Ovary (tissue), 9 donors: ENCODE results near the gene SORBS1. TPM values are rescaled to one million over a fixed set of nuclear protein-coding genes. Genes with fewer than 3 reads are reported as not detected.

Source experiments
- DNase-seq, 5 donors: peaks; one replicate each; pipeline ENCODE4 v3.0.0-alpha.2; 2019 to 2020
- H3K27ac ChIP-seq, 2 donors: fragments of 200-600 bp; one replicate each; pipeline versions ENCODE4 v1.5.1 to v1.8.0; 2019 to 2022
- H3K27me3 ChIP-seq: fragments of 200-600 bp; one replicate; pipeline ENCODE4 v1.8.0; 2022
- H3K36me3 ChIP-seq: fragments of 200-600 bp; sonication (generic); one replicate; pipeline ENCODE4 v1.5.1; 2019
- H3K4me1 ChIP-seq: one replicate; pipeline ENCODE4 v1.8.1; 2013; ENCODE audit warnings: mild to moderate bottlenecking, moderate library complexity; ENCODE audit not compliant: insufficient read depth
- H3K4me3 ChIP-seq: fragments of 200-600 bp; sonication (generic); one replicate; pipeline ENCODE4 v1.5.1; 2017
- H3K9me3 ChIP-seq, 2 donors: fragments of 200-600 bp in 1 of 2; sonication (generic) in 1 of 2; one replicate each; pipeline versions ENCODE4 v1.5.1 to v1.8.1; 2013 to 2019; ENCODE audit warnings: mild to moderate bottlenecking in 1 of 2, moderate library complexity in 1 of 2
- EP300 ChIP-seq: sonication (generic); formaldehyde crosslinking; IDR thresholded peaks from one replicate; pipeline ENCODE4 v1.6.1; 2017; ENCODE audit warnings: antibody characterized with exemption
- POLR2A ChIP-seq: fragments of 450-650 bp; IDR thresholded peaks from one replicate; pipeline ENCODE4 v1.6.1; 2017; ENCODE audit warnings: antibody characterized with exemption, mild to moderate bottlenecking, moderate library complexity
- WGBS, 3 donors: extraction: QIAGEN DNeasy Blood & Tissue Kit in 1 of 3; methylation state at CpG; one replicate each; pipeline versions ENCODE4 v1.1.5 to v1.1.7; 2013 to 2017; 5-methylcytosine and 5-hydroxymethylcytosine counted together
- intact Hi-C, 4 donors: fragments of 100-400 bp; cut with DNase I; formaldehyde crosslinking; loops; one replicate each; pipeline versions ENCODE4 v1.11.0 to v1.15.1; 2022 to 2023
- polyA plus RNA-seq, 2 donors: library from polyadenylated mRNA; stranded (reverse); fragments of 200-250 nt in 1 of 2; fragments of 350-450 nt in 1 of 2; fragmentation: Illumina TruSeq in 1 of 2; extraction: RNeasy Lipid Tissue Mini Kit (QIAGEN cat#74804) in 1 of 2; gene quantifications; one replicate each; pipeline ENCODE4 v1.2.3, GENCODE V29; 2013 to 2014
- total RNA-seq, 7 donors: library from RNA; depleted of rRNA in 2 of 7; stranded (reverse); fragments of >200 nt in 2 of 7; fragmentation: NEBNext Ultra II Directional in 3 of 7; extraction: Animal tissue kit (Norgen Biotek cat#: 25700) in 3 of 7; gene quantifications; one replicate each; pipeline versions ENCODE4 v1.1.0 to v1.2.4, GENCODE V29; 2016 to 2023
- TF ChIP-seq, protein P1 (sequence below), 3 donors: fragments of 450-650 bp in 2 of 3; fragments of 200-600 bp in 1 of 3; IDR thresholded peaks; one replicate each; pipeline versions ENCODE4 v1.5.1 to v1.8.0; 2016 to 2022; ENCODE audit warnings: antibody characterized with exemption in 3 of 3, mild to moderate bottlenecking in 1 of 3
- donor health status: DM: no; HTN: no; CAD: no; lungs with moderate emphysema.
- donor health status: DM: no; HTN: no; CAD: no.
- donor health status: Bipolar disorder and iron deficiency.
- donor health status: DM: yes; HTN: yes; CAD: no.
- donor health status: DM: no; HTN: no; CAD: no.
- donor health status: DM: yes; HTN: yes; CAD: no.

The SORBS1 gene
- total and polyA plus RNA-seq, 9 donors: 10.7 to 156 (median 20.0) TPM

DNA sequence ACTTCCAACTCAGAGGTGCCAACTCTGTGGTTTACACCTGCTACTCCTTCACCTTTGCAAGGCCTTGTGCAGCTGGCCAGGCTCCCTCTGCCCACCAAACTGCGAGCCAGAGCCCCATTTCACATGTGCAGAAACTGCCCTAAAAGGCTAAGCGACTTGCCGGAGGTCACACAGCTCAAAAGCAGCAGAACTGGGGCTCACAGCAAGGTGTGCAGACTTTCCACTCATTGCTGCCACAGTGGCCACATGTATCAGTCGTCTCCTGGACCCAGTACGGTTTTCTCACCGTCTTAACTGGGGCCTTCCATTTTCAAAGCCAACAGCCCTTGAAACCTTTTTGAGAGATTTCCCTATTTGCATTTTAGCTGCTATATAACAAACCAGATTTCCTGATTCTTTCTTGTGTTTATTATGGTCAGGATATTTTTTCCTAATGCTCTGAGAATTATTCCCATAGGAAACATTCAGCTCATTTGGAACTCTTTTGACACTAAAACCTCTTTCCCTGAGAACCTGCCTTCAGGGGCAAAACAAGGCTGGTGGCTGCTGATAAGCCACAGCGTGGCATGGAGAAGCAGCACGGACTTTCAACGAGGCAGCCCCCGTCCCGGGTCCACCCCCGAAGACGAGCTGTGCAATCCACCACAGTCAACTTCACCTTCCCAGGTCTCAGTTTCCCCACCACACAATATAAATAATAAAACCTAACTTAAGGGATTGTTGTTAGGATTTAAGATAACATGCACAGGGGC, 29.9 kb downstream of the SORBS1 start:
- Histone ChIP-seq H3K4me3 (no peak overlapping the region), H3K4me1 (peaks cover 1% of the 10 kb centered on the region), H3K36me3 (no peaks in the 10 kb centered on the region), H3K27ac (no peak overlapping the region), H3K27me3 (no peaks in the 10 kb centered on the region), H3K9me3 (no peaks in the 10 kb centered on the region)
- no peak for TF ChIP-seq POLR2A
- 78 to 86% (median 81%) methylated on average over 13 of the region's 13 CpGs for WGBS, 3 donors
- no peak for DNase-seq
- intact Hi-C loops: no loop called here

DNA sequence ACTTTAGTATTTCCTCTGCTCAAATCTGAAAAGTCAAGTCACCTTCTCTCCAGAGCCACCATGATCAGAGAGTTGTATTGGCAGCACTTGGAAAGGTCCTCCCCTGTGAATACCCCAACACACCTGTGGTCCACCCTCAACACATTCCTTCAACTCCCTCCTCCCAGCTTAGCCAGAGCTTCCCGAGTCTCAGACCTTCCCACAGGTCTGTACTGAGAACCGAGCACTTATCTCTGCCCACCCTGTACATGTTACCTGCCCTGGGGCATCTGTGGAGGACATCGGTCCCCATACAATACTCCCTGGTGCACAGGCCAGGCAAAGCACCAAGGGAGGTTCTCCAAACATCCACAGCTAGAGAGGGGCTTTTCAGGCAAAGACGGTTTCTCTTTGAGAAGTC, 30.6 kb downstream of the SORBS1 start:
- DNase-seq: no peak
- Histone ChIP-seq H3K27ac (no peak overlapping the region), H3K9me3 (no peaks in the 10 kb centered on the region), H3K4me1 (peaks cover 1% of the 10 kb centered on the region), H3K27me3 (no peaks in the 10 kb centered on the region), H3K4me3 (no peak overlapping the region), H3K36me3 (no peaks in the 10 kb centered on the region)
- intact Hi-C loops: no loop called here
- WGBS, 3 donors: 80 to 96% (median 95%) methylated on average over 3 to 4 of the region's 4 CpGs
- TF ChIP-seq POLR2A: no peak
- TF ChIP-seq, protein P1, sequence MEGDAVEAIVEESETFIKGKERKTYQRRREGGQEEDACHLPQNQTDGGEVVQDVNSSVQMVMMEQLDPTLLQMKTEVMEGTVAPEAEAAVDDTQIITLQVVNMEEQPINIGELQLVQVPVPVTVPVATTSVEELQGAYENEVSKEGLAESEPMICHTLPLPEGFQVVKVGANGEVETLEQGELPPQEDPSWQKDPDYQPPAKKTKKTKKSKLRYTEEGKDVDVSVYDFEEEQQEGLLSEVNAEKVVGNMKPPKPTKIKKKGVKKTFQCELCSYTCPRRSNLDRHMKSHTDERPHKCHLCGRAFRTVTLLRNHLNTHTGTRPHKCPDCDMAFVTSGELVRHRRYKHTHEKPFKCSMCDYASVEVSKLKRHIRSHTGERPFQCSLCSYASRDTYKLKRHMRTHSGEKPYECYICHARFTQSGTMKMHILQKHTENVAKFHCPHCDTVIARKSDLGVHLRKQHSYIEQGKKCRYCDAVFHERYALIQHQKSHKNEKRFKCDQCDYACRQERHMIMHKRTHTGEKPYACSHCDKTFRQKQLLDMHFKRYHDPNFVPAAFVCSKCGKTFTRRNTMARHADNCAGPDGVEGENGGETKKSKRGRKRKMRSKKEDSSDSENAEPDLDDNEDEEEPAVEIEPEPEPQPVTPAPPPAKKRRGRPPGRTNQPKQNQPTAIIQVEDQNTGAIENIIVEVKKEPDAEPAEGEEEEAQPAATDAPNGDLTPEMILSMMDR (IDR thresholded peaks at IDR 0.05): no peak
- no peak for TF ChIP-seq EP300

DNA sequence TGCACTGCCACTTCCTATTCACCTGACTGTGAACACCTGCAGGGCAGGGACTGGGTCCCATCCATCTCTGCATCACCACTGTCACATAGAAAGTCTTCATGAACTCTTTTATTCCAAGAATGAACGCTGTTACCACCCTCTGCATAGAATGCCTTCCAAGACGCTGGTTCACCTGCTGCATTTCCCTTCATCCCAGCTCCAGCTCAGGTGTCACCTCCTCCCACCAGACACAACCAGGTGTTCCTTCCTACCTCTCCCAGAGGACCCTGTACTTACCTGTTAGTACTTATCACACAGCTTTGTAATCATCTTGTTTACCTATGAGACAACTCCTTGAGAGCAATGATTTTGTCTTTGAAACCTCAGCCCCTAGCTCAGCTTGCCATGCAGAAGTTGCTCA, 31.1 kb downstream of the SORBS1 start:
- H3K4me1 ChIP-seq: peaks cover 1% of the 10 kb centered on the region
- no peaks in the 10 kb centered on the region for H3K27me3 ChIP-seq
- H3K36me3 ChIP-seq: no peaks in the 10 kb centered on the region
- H3K27ac ChIP-seq: no peak overlapping the region
- WGBS, 3 donors: 89 to 95% (median 93%) methylated on average over 2 of the region's 2 CpGs
- H3K4me3 ChIP-seq: no peak overlapping the region
- no peak for TF ChIP-seq EP300
- no peak for TF ChIP-seq POLR2A
- intact Hi-C loops: no loop called here
- no peak for DNase-seq
- no peaks in the 10 kb centered on the region for H3K9me3 ChIP-seq

DNA sequence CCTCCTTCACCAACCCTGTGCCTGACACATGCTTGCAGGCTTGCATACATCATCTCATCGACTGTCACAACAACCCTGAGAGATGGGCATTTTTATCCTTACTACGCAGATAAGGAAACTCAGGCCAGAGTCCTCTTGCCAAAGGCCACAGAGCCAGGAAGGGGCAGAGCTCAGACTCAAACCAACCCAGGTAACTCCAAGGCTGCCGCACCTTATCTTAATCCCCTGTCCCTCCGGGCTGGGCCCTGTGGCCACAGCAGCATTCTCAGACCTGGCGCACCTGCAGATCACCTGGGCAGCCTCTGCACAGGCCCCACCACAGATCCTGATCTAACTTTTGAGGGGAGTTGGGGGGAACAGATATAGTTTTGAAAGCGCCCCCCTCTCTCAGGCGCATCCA, 35.1 kb downstream of the SORBS1 start:
- no peak for DNase-seq
- no peaks in the 10 kb centered on the region for H3K36me3 ChIP-seq
- H3K27ac ChIP-seq: no peak overlapping the region
- no peaks in the 10 kb centered on the region for H3K9me3 ChIP-seq
- peaks cover 1% of the 10 kb centered on the region for H3K4me1 ChIP-seq
- WGBS, 3 donors: 90 to 94% (median 94%) methylated on average over 7 of the region's 7 CpGs
- TF ChIP-seq, protein P1 (IDR thresholded peaks at IDR 0.05): no peak
- TF ChIP-seq EP300 (no peak), POLR2A (no peak)
- intact Hi-C loops: no loop called here
- no peak overlapping the region for H3K4me3 ChIP-seq
- H3K27me3 ChIP-seq: no peaks in the 10 kb centered on the region

DNA sequence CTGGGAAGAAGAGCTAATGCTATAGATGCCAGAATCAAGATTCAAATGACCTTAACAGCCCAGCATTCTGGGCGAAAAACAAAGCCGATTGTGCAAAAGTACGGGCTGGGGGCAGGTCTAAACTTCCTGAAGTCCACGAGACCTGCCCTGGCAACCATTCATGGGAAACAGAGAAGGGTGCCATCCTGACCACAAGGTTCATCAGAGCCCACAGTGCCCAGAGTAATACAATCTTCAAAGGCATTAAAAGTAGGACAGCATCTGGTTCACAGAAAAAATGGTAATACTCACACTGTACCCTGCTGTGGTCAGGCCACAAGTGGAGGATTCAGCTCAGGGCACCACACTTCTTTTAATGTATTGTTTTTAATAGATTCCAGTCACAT, 36.1 kb downstream of the SORBS1 start:
- Histone ChIP-seq H3K4me1 (no peaks in the 10 kb centered on the region), H3K4me3 (no peak overlapping the region), H3K27ac (no peak overlapping the region), H3K27me3 (no peaks in the 10 kb centered on the region), H3K36me3 (no peaks in the 10 kb centered on the region), H3K9me3 (no peaks in the 10 kb centered on the region)
- WGBS, 3 donors: 93 to 98% (median 94%) methylated on average over 4 of the region's 4 CpGs
- TF ChIP-seq EP300: no peak
- no peak for TF ChIP-seq POLR2A
- TF ChIP-seq, protein P1 (IDR thresholded peaks at IDR 0.05): no peak
- DNase-seq: no peak
- intact Hi-C loops: no loop called here
